ENCODE measurements around the gene PDE9A. TPM values are rescaled to one million over a fixed set of nuclear protein-coding genes. Genes with fewer than 3 reads are reported as not detected.

PDE9A gene
- total RNA-seq, 4 donors from 2014 or later = 6.9 to 13.0 (median 11.1) TPM

GRCh38 chr21:42688841-42689371 is 35.5 kb downstream of the PDE9A start:
- Histone ChIP-seq H3K9me3 (no peaks in the 10 kb centered on the region), H3K27me3 (no peaks in the 10 kb centered on the region), H3K4me3 (replicated peaks in 1 of 3) (no peak overlapping the region), H3K27ac (no peak overlapping the region), H3K4me1 (peaks cover 0 to 5% of the 10 kb centered on the region in 2 donors), H3K36me3 (no peaks in the 10 kb centered on the region)
- intact Hi-C loops (cut with DNase I) = no loop called here
- 94 to 100% methylated on average over 1 to 19 of the region's 21 CpGs for WGBS, 2 donors
- TF ChIP-seq POLR2A (IDR thresholded peaks at IDR 0.05) (no peak), CTCF (IDR thresholded peaks at IDR 0.05) (no peak)
- DNase-seq = no peak

GRCh38 chr21:42690586-42690985 is 37.2 kb downstream of the PDE9A start:
- no peak overlapping the region for H3K27ac ChIP-seq
- no peak for DNase-seq

GRCh38 chr21:42691901-42692559 is 38.6 kb downstream of the PDE9A start:
- H3K4me3 ChIP-seq (replicated peaks in 1 of 3) = no peak overlapping the region
- 87 to 93% methylated on average over 11 to 19 of the region's 19 CpGs for WGBS, 2 donors
- no peaks in the 10 kb centered on the region for H3K27me3 ChIP-seq
- no peak overlapping the region for H3K27ac ChIP-seq
- intact Hi-C loops (cut with DNase I) = loop anchor here (10.0 kb wide), 1 partner anchor 57 kb away; no protein-coding TSS in a partner anchor
- no peaks in the 10 kb centered on the region for H3K9me3 ChIP-seq
- H3K36me3 ChIP-seq = no peaks in the 10 kb centered on the region
- TF ChIP-seq CTCF (IDR thresholded peaks at IDR 0.05) = no peak
- TF ChIP-seq POLR2A (IDR thresholded peaks at IDR 0.05) = no peak
- no peaks in the 10 kb centered on the region for H3K4me1 ChIP-seq
- DNase-seq = no peak

More at GRCh38 chr21:42690586-42690985, 37.2 kb downstream of the PDE9A start:
- Histone ChIP-seq H3K4me1 (no peaks in the 10 kb centered on the region), H3K4me3 (replicated peaks in 1 of 3) (no peak overlapping the region), H3K36me3 (no peaks in the 10 kb centered on the region), H3K27me3 (no peaks in the 10 kb centered on the region), H3K9me3 (no peaks in the 10 kb centered on the region)
- 89 to 97% methylated on average over 6 of the region's 6 CpGs for WGBS, 2 donors
- TF ChIP-seq CTCF (IDR thresholded peaks at IDR 0.05) = no peak
- no peak for TF ChIP-seq POLR2A (IDR thresholded peaks at IDR 0.05)
- intact Hi-C loops (cut with DNase I) = loop anchor here (10.0 kb wide), 1 partner anchor 56 kb away; no protein-coding TSS in a partner anchor

- H3K4me1 ChIP-seq = no peaks in the 10 kb centered on the region
- no peaks in the 10 kb centered on the region for H3K27me3 ChIP-seq
- no peak overlapping the region for H3K27ac ChIP-seq
- WGBS, 2 donors = 96 to 98% methylated on average over 21 to 22 of the region's 24 CpGs
- intact Hi-C loops (cut with DNase I) = loop anchor here (10.0 kb wide), 1 partner anchor 58 kb away; no protein-coding TSS in a partner anchor
- H3K9me3 ChIP-seq = no peaks in the 10 kb centered on the region
- no peak for DNase-seq
- H3K36me3 ChIP-seq = no peaks in the 10 kb centered on the region
- H3K4me3 ChIP-seq (replicated peaks in 1 of 3) = no peak overlapping the region
- no peak for TF ChIP-seq CTCF (IDR thresholded peaks at IDR 0.05)
- TF ChIP-seq POLR2A (IDR thresholded peaks at IDR 0.05) = no peak
Measured at GRCh38 chr21:42692688-42693087, 39.3 kb downstream of the PDE9A start.
